SW 1271 (cell line): ENCODE measurements around the gene WIF1.

ENCODE experiments used
- DNase-seq, 2 experiments: peaks; one replicate each; lab custom pipeline; 2025; lab: John Stamatoyannopoulos, UW

WIF1 gene

DNA sequence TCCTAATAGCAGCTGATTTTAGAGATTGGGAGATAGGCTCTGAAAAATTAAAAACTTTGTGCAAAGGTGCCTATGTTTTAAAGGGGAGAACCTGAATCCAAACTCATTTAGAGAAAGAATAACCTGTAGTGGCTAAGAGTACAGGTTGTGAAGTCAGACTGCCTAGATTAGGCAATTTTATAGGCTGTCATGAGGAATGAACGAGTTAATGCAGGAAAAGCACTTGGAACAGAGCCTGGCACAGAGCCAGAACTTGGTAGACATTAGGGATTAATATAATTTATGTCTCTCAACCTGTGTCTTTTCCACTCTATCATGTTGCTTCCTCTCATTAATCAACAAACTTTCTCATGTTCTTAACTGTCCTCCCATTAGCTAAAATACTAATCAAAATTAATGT is 98.1 kb downstream of the WIF1 start:
- no peak for DNase-seq

DNA sequence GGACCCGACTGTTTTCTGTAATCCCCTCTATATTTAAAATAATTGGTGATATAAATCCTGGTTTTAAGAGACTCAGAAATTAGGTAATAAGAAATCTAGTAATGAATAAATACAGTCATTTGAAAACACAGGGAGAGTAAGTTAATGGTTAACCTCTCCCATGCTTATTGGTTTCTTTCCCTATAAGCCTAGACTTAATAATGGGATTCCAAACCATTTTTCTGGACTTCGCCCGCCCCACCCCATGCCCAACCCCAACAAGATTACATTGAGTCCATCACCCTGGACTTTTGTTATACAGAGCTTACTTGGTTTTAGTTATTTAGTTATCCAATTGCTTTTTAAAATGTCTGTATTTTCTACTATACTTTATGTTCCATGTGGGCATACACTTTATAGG is 98.7 kb downstream of the WIF1 start:
- DNase-seq: no peak

DNA sequence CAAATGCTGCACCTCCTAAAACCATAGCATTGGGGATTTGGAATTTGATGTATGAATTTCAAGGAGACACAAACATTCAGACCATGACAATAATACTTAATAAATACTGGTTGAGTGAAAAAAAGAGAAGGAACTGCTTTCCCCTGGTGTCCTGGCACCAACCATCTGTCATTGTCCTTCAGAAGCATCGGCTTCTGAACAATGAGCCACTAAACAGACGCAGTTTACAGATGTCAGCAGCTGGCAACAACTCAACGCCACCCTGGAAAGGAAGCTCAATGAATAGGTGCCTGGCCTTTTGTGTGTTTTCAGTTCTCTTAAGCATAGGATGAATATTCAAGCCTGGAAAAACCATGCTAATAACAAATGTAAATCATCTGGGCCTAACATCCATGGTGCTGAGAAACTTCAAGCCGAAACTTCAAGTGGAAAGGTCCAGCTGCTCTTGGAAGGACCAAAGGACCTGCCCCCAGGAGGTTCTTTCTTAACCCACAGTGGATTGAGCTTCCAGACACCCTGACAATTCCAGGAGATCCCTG is 101.3 kb downstream of the WIF1 start:
- no peak for DNase-seq

DNA sequence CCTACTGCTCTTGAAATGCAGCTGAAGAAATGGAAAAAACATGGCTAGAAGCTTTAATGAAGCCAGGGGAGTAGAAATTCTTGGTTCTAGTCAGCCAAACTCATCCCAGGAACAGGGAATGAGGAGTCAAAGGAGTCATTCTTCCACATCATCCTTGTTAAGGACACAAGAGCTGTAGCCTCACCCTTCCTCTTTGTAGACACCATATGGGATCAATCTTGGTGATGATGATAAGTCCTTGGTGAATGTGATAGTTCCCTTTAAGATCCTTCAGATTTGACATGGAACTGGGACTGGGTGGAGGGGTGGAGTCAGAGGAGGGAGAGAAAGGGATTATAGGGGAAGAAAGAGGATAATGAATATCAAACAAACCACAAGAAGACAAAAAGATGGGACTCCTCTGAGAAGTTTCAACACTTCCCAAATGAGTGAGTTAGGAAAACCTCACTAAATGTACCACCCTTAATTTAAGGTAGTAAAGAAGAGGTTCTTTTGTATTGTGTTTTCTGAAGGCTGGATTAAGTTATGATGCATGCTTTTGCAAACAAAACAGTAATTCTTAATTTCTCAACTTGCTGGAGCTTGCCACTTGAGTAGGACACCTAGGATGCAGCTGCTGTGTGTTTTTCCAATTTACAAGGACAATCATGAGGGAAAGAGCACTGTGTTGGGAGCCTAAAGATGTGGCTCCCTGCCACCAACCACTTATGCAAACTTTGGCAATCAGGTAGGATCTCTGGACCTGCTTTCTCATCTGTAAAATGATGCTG is 104.0 kb downstream of the WIF1 start:
- DNase-seq: no peak

DNA sequence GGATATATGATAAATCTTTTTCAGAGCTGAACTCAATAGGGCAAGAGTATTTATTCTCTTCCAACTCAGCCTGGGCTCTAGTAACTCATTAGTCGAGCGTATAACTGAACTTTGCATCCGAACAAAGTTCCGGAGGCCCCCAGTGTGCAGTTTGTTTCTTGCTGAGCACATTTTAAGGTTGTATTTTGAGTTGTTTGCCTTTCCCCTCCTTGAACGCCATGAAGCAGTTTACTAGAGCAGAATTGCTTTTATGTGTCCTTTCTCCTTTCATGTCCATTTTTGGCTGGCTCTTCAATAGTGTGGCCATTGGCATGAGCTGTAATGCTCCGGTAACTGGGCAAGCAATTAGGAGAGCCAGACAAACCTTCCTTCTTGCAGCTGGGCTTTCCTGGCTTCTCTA is 105.3 kb downstream of the WIF1 start:
- DNase-seq: no peak

DNA sequence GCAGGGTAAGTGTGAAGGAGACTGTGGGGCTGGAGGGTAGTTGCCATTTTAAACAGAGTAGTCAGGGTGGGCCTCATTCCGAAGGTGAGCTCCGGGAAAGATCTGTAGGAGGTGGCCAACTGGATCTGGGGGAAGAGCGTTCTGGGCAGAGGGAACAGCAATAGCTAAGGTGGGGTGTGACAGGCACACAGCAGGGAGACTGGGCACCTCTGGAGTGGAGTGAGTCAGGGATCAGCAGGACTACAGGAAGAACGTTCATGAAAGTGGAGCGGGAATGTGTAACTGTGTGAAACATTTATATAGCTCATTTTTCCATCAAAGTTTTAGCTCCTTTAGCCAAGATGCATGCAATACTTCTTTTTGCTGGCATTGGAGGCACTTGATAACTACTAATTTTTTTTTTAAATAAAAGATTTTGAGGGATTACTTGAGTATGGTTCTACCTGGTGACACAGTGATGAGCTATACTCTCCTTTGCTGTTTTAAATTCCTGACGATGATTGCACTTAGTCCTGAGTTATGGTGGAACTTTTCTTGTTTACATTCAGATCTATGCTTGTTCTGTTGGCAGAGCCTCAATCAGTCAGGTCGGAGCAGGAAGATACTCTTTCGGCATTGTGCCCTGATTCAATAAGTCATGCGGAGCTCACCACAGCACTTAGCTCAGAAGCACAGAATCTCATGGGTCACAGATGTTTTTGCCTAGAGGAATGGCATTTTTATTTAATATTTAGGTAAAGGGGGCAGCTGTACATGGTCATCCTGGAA is 106.4 kb downstream of the WIF1 start:
- DNase-seq: no peak

DNA sequence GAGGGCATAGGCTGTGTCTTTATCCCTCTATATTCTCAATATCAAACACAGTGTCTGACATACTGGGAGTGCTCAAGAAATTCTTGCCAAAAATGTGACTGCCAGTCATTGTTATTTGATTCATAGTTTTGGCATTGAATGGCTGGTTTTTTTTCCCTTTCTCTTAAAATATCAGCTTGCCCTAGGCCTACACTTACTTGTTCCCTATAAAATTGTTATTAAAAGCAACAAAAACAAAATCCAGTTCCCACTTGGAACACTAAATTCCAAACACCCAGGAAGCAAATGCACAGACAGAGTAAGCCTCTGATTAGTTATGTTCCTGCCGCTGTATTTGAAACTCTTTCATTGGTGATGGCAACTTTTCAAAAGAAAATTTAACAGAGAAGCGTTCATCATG is 110.7 kb downstream of the WIF1 start:
- no peak for DNase-seq

DNA sequence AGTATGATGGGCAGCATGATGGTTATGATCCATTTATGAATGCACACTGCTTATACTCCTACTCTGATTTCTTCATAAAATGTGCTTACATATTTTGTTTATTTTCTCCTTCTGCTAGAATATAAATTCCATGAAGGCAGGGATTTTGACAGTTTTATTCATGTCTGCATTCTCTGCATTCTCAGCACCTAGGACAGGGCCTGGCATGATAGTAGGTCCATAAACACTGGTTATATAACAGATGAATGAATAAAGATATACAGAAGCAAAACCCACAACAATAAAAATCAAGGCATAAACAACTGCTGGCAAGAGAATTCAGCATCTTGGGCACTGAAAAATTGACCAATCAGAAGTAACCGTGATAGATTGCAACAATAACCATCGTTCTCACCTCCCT is 115.4 kb downstream of the WIF1 start:
- DNase-seq: no peak

DNA sequence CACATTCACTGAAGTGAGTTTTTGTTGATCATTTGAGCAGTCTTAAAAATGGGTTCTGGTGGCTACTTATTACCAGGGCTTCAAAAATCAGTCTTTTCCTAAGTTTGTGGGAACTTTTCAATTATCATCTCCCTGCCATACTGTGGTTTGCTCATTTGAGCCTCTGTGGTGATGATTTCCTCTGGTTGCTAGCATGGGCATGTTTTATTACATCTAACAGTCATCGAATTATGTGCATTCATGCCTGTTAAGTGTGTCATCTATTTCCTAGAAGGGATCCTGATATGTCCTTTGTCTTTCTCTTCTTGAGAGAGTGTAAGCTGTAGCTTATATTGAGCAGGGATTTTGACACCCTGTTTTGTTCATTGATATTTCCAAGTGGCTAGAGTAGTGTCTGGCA is 116.8 kb downstream of the WIF1 start:
- no peak for DNase-seq
